GM18873 (cell line): ENCODE data around the gene EVI2A.
"Not testable (repeated sequence)": the region's sequence is repeated elsewhere in the genome, so short reads cannot be mapped to it uniquely, and the experiment has no call there.

Experiments
- ATAC-seq: cut with Tn5 transposase; IDR thresholded peaks from one replicate; pipeline ENCODE4 v1.9.1; 2021; ENCODE audit warnings: mild to moderate bottlenecking, moderate library complexity, moderate number of reproducible peaks; ENCODE audit not compliant: unreplicated experiment, low FRiP score

Gene EVI2A

GRCh38 chr17:31313982-31314781 lies 7.2 kb downstream of the EVI2A start, which contains the start of gene EVI2B:
Gene EVI2B, minus strand, starts transcription at chr17:31314054. Its CDS starts 8,445 bp downstream, at chr17:31305609.
- ATAC-seq: no peak

- not testable (repeated sequence) for ATAC-seq
These were observed 9.2 kb downstream of the EVI2A start for GRCh38 chr17:31312223-31312622.

GRCh38 chr17:31311526-31311925 lies 9.9 kb downstream of the EVI2A start:
- ATAC-seq: no peak

GRCh38 chr17:31310886-31311285 lies 10.5 kb downstream of the EVI2A start:
- ATAC-seq: no peak

GRCh38 chr17:31310260-31310659 lies 11.2 kb downstream of the EVI2A start:
- ATAC-seq: no peak

- ATAC-seq: no peak
These were observed 11.9 kb downstream of the EVI2A start for GRCh38 chr17:31309556-31309955.

GRCh38 chr17:31308372-31309334 lies 12.8 kb downstream of the EVI2A start:
- ATAC-seq: no peak

- ATAC-seq: no peak
These were observed 13.8 kb downstream of the EVI2A start for GRCh38 chr17:31307640-31308039.

GRCh38 chr17:31299624-31300023 lies 21.8 kb downstream of the EVI2A start:
- no peak for ATAC-seq

- no peak for ATAC-seq
These were observed 24.3 kb downstream of the EVI2A start, which contains the start of gene OMG for GRCh38 chr17:31297090-31297489. Gene OMG, minus strand, starts transcription at chr17:31297239. Its CDS starts 908 bp downstream, at chr17:31296331.

- no peak for ATAC-seq
These were observed 25.3 kb downstream of the EVI2A start for GRCh38 chr17:31296142-31296541.

GRCh38 chr17:31295489-31295871 lies 25.9 kb downstream of the EVI2A start:
- ATAC-seq: no peak

GRCh38 chr17:31294820-31295488 lies 26.5 kb downstream of the EVI2A start:
- no peak for ATAC-seq

- ATAC-seq: no peak
These were observed 27.2 kb downstream of the EVI2A start for GRCh38 chr17:31294231-31294630.

GRCh38 chr17:31293581-31293980 lies 27.8 kb downstream of the EVI2A start:
- ATAC-seq: no peak

- ATAC-seq: no peak
These were observed 29.6 kb downstream of the EVI2A start for GRCh38 chr17:31291820-31292219.

- no peak for ATAC-seq
These were observed 31.6 kb downstream of the EVI2A start for GRCh38 chr17:31289790-31290189.

GRCh38 chr17:31287932-31288331 lies 33.5 kb downstream of the EVI2A start:
- not testable (repeated sequence) for ATAC-seq

GRCh38 chr17:31286587-31286986 lies 34.8 kb downstream of the EVI2A start:
- no peak for ATAC-seq

GRCh38 chr17:31283841-31284240 lies 37.6 kb downstream of the EVI2A start:
- no peak for ATAC-seq

- no peak for ATAC-seq
These were observed 40.4 kb downstream of the EVI2A start for GRCh38 chr17:31281061-31281460.
